Bronchial epithelial cell (primary cell): ENCODE results near the gene CFP. TPM values are rescaled to one million over a fixed set of nuclear protein-coding genes. Genes with fewer than 3 reads are reported as not detected.
A peak's percentile ranks its signal among the peaks of the same experiment; 100 is the strongest.

Source experiments
- DNase-seq: peaks from one replicate; pipeline ENCODE4 v3.0.0-alpha.2; 2010; ENCODE audit warnings: low read depth
- FAIRE-seq: peaks from 2 replicates; lab custom pipeline; 2011; peaks lifted over from hg19 to GRCh38; lab: Jason Lieb, UNC
- H3K27me3 ChIP-seq: 2 replicates; pipeline ENCODE4 v1.5.1; 2011; ENCODE audit warnings: low read length; ENCODE audit not compliant: control insufficient read depth, insufficient read depth
- H3K36me3 ChIP-seq: 2 replicates; pipeline ENCODE4 v1.5.1; 2011; ENCODE audit warnings: low read length; ENCODE audit not compliant: control insufficient read depth, insufficient read depth
- H3K4me3 ChIP-seq: 2 replicates; pipeline ENCODE4 v1.5.1; 2011; ENCODE audit warnings: mild to moderate bottlenecking, low read depth, low read length, control low read depth
- CTCF ChIP-seq: IDR thresholded peaks from 2 replicates; pipeline ENCODE4 v1.5.1; 2011; ENCODE audit warnings: mild to moderate bottlenecking, moderate library complexity, low read length, control low read depth, inconsistent platforms; ENCODE audit not compliant: insufficient read depth, severe bottlenecking
- total RNA-seq: library from RNA; depleted of rRNA; stranded (reverse); fragments of >200 nt; gene quantifications from 2 replicates; pipeline ENCODE4 v1.2.1, GENCODE V29; 2014

CFP gene
- total RNA-seq, 1 donor from 2014 or later, result 0.26 TPM

GRCh38 chrX:47625365-47625764, 4.4 kb downstream of the CFP start:
- no peak for DNase-seq
- Histone ChIP-seq H3K36me3 (no peaks in the 10 kb centered on the region), H3K27me3 (no peaks in the 10 kb centered on the region), H3K4me3 (no peak overlapping the region)
- TF ChIP-seq CTCF, result no peak
- FAIRE-seq, result no peak

- no peak for FAIRE-seq
- peak overlapping the region; percentile 16 for H3K4me3 ChIP-seq
- DNase-seq, result peak; percentile 52
Measured at GRCh38 chrX:47623540-47624027, 6.1 kb downstream of the CFP start.

GRCh38 chrX:47621851-47622250, 7.9 kb downstream of the CFP start:
- Histone ChIP-seq H3K4me3 (no peak overlapping the region), H3K27me3 (no peaks in the 10 kb centered on the region), H3K36me3 (no peaks in the 10 kb centered on the region)
- no peak for TF ChIP-seq CTCF
- no peak for DNase-seq
- no peak for FAIRE-seq

More at GRCh38 chrX:47623540-47624027, 6.1 kb downstream of the CFP start:
- no peak for TF ChIP-seq CTCF
- H3K36me3 ChIP-seq, result no peaks in the 10 kb centered on the region
- no peaks in the 10 kb centered on the region for H3K27me3 ChIP-seq

DNA sequence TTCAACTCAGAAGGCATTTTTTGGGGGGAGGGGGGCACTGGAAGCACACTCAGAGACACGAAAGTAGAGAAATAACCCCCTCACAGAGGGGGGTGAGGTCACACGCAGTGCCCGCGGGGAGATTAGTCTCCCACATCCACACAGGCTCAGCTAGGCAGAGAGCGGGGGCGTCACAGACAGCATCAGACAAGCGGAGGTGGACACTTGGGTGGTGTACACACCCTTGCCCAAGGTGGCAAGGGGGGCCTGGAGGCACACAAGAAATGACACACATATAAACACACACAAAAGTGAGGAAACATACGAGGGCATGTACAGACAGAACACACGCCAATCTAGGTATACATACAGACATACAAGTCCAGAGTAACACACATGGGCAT, 9.4 kb downstream of the CFP start:
- FAIRE-seq (no peak), DNase-seq (no peak)
- no peaks in the 10 kb centered on the region for H3K27me3 ChIP-seq

DNA sequence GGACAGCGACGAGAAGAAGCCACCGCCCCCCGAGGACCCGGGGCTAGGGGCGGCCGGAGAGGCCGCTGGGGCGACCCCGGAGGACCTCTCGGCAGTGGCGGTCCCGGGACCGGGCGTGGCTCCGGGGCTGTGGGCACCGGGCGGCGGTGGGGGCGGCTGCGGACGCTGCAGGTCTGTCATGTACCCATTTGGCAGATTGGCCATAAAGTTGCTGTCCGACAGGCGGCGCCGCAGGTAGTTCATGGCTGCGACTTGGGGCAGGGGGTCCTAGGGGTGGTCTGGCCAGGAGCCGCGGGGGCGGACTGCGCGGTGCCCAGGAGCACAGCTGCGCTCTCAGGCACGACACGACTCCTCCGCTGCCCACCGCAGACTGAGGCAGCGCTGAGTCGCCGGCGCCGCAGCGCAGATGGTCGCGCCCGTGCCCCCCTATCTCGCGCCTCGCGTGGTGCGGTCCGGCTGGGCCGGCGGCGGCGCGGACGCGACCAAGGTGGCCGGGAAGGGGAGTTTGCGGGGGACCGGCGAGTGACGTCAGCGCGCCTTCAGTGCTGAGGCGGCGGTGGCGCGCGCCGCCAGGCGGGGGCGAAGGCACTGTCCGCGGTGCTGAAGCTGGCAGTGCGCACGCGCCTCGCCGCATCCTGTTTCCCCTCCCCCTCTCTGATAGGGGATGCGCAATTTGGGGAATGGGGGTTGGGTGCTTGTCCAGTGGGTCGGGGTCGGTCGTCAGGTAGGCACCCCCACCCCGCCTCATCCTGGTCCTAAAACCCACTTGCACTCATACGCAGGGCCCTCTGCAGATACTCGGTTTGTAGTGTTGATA, 10.0 kb downstream of the CFP start, which contains the start of gene SYN1:
SYN1 (minus strand) TSS at position 372 of the 817 bp plus-strand sequence; CDS start at position 243, 129 bp downstream.
- FAIRE-seq, result no peak
- TF ChIP-seq CTCF, result peak; percentile 14
- Histone ChIP-seq H3K4me3 (peak within 1 kb of the TSS; percentile 31), H3K36me3 (no peaks in the 10 kb centered on the region), H3K27me3 (no peaks in the 10 kb centered on the region)
- DNase-seq, result peak; percentile 29

More for the DNA sequence above, 9.4 kb downstream of the CFP start:
- Histone ChIP-seq H3K4me3 (no peak overlapping the region), H3K36me3 (no peaks in the 10 kb centered on the region)
- TF ChIP-seq CTCF, result no peak
